Measurements from ENCODE around the gene IKZF3.
"Not testable (repeated sequence)": the region's sequence is repeated elsewhere in the genome, so short reads cannot be mapped to it uniquely, and the experiment has no call there.

The IKZF3 gene

DNA sequence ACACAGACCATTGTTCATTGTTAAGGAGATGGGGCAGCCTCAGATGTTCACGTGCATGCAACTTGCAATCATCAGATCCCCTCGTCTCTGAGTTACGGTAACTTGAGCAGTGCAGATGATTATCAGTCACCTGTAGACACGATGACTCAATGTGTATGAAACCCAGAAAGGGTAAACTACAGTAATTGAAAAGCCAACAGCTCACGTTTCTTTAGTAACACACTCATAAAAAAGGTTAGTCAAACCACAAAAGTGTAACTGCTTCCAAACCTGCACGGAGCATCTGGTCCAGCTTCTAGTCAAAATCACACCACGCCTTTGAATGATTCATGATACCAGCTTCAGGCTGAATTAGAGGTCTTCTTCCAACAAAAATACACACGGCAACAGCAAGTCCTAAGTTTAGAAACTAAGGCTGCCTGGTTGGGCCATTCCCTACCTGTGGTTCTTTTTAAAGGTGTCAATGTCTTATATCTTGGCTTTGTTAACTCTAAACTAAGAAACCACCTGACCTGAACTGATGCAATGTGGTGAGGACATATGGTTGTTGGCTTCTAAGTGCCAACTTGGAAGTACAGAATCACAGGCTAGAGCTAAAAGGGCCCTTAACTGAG lies 94.0 kb downstream of the IKZF3 start:
- no peak for TF ChIP-seq CTCF (IDR thresholded peaks at IDR 0.05; ENCODE audit: extremely low read depth, missing control alignments)

GRCh38 chr17:39767147-39767546 lies 97.0 kb downstream of the IKZF3 start:
- DNase-seq (ENCODE audit: low spot score), result peak; percentile 52
- TF ChIP-seq CTCF (IDR thresholded peaks at IDR 0.05; ENCODE audit: extremely low read depth, missing control alignments), result no peak

More for the DNA sequence above, 94.0 kb downstream of the IKZF3 start:
- DNase-seq (ENCODE audit: low spot score), result peak; percentile 32

DNA sequence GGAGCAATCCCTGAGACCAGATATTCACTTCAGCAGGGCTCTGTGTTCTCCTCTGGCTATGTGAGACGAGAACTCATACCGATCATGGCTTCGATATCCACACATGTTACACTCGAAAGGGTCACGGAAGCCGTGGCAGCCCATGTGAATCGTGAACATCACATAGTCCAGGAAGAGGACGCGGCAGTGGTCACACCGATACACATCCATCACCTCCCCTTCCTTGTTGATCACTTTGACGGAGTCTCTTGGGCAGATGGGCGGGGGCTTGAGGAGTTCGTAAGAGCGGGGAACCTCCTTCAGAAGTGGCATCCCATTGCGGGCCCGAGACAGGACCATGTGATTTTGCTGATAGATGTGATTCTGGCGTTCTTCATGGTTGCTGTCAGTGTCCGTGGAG lies 98.3 kb downstream of the IKZF3 start:
- TF ChIP-seq CTCF (IDR thresholded peaks at IDR 0.05; ENCODE audit: extremely low read depth, missing control alignments), result no peak
- DNase-seq (ENCODE audit: low spot score), result no peak

DNA sequence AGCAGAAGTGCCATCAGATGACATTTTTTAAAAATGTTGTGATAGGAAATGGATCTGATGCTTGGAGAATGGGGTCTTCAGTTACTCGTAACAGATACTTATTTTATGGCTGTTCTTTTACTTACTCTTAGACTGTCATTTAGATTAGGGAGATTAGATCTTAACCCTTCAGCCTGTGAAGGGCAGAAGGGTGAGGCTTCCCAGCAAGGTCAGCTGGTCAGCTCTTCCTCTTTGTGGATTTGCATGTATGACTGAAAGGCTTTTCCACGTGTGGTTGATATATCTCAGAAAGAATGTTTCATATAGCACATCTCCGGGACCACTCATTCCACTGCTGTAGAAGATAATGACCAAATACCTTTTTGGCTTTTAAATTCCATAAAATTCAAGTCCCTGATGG lies 98.9 kb downstream of the IKZF3 start:
- DNase-seq (ENCODE audit: low spot score), result no peak
- no peak for TF ChIP-seq CTCF (IDR thresholded peaks at IDR 0.05; ENCODE audit: extremely low read depth, missing control alignments)

DNA sequence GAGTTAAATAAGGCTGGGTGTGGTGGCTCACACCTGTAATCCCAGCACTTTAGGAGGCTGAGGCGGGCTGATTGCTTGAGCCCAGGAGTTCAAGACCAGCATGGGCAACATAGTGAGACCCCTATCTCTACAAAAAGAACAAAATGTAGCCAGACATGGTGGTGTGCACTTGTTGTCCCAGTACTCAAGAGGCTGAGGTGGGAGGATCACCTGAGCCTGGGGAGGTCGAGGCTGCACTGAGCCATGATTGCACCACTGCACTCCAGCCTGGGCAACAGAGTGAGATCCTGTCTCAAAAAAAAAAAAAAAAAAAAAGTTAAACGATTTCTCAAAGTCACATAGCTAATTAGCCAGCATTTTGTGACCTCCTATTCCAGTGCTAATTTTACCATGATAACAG lies 99.9 kb downstream of the IKZF3 start:
- DNase-seq (ENCODE audit: low spot score), result not testable (repeated sequence)

GRCh38 chr17:39763051-39763820 lies 100.9 kb downstream of the IKZF3 start:
- no peak for TF ChIP-seq CTCF (IDR thresholded peaks at IDR 0.05; ENCODE audit: extremely low read depth, missing control alignments)

GRCh38 chr17:39761861-39762496 lies 102.1 kb downstream of the IKZF3 start:
- DNase-seq (ENCODE audit: low spot score), result no peak
- no peak for TF ChIP-seq CTCF (IDR thresholded peaks at IDR 0.05; ENCODE audit: extremely low read depth, missing control alignments)

More at GRCh38 chr17:39763051-39763820, 100.9 kb downstream of the IKZF3 start:
- DNase-seq (ENCODE audit: low spot score), result no peak
